Measurements from ENCODE around the gene NTRK2.

The NTRK2 gene

DNA sequence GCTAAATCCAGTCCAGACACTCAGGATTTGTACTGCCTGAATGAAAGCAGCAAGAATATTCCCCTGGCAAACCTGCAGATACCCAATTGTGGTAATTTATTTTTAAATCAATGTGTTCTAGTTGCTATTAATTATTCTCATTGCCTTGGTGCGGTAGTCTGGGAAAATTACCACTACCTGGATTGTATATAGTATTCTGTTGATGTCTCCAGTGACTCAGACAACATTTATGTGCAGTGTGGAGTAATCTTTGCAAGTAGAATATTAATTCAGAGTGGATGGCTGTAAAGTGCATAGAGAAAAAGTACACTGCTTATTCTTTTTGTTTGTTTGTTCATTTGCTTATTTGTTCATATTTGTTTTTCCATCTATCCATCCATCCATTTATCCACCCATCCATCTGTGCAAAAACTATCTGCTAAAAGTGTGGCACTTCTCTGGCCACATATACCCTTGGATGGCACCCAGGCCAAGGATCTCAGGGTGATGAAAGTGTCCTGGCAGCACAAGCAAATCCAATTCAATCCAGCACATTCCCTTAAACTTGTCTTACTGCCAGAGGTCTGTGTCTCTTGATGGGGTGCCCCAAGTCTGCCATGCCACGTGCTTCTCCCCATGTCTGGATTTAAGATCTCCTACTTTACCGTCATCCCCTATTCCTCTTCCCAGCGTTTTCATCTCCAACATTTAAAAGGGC lies 41.3 kb downstream of the NTRK2 start:
- Histone ChIP-seq H3K9me3 (replicated peaks in 1 of 11) (no peaks in the 10 kb centered on the region), H3K4me1 (peaks cover 23 to 54% (median 49%) of the 10 kb centered on the region in 10 experiments), H3K9ac (no peak overlapping the region), H3K27ac (no peak overlapping the region), H4K20me1 (peaks cover 0 to 13% (median 0%) of the 10 kb centered on the region in 11 experiments; a peak in 2 of 22 replicates), H3K27me3 (peaks cover 0 to 97% (median 7%) of the 10 kb centered on the region in 11 experiments; a peak in 10 of 22 replicates), H3K36me3 (no peaks in the 10 kb centered on the region), H3K4me2 (peak overlapping the region in 8 of 11 experiments; percentile 36 to 79 (median 60); a peak in 15 of 22 replicates), H3K4me3 (no peak overlapping the region)
- no peak for TF ChIP-seq Cebpa-rat (IDR thresholded peaks at IDR 0.05)

DNA sequence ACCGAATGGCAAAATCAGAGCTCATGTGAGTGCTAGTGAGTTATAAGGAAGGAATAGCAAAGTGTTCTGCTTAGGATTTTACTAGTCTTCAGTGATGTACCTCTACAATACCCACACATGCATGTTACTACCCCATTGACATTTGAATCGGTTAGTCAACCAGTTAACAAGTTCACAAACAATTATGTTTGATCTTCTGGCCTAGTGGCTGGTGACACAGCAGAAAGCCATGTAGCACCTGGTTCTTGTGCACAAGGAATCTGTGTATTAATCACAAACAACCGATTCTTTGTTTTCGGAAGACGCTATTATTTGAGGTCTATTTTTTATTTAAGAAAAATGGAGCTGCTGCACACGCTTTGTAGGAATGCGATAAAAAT lies 41.9 kb downstream of the NTRK2 start:
- Histone ChIP-seq H3K27me3 (peaks cover 0 to 97% (median 7%) of the 10 kb centered on the region in 11 experiments; a peak in 10 of 22 replicates), H4K20me1 (peaks cover 0 to 13% (median 0%) of the 10 kb centered on the region in 11 experiments; a peak in 2 of 22 replicates), H3K9ac (no peak overlapping the region), H3K4me3 (no peak overlapping the region), H3K4me2 (peak overlapping the region in 8 of 11 experiments; percentile 36 to 72 (median 59); a peak in 16 of 22 replicates), H3K36me3 (no peaks in the 10 kb centered on the region), H3K9me3 (replicated peaks in 1 of 11) (no peaks in the 10 kb centered on the region), H3K4me1 (peaks cover 23 to 54% (median 49%) of the 10 kb centered on the region in 10 experiments), H3K27ac (no peak overlapping the region)
- TF ChIP-seq Cebpa-rat (IDR thresholded peaks at IDR 0.05) = no peak

DNA sequence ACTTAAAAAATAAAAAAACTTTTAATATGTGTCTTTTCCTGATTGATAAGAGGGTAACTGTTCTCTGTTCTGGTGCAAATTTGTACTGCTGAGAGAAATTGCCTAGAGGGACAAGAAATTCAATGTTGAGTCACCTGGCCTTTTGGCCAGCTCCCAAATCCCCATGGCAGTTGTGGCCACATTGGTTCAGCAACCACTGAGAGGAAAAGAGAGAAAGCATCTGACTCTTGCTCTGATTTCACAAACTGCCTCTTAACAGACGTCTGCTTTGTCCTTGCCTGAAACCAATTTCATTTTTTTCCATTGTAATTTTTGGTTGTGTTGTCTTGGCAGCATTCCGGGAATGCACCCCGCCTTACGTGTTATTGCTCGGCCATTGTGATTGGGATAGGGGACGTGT lies 42.4 kb downstream of the NTRK2 start:
- TF ChIP-seq Cebpa-rat (IDR thresholded peaks at IDR 0.05) = peak in 3 of 11 experiments; percentile 21 to 65 (median 62); a peak in 4 of 22 replicates
- Histone ChIP-seq H3K27ac (peak overlapping the region in 1 of 11 experiments; percentile 18; a peak in 1 of 22 replicates), H3K4me1 (peaks cover 23 to 54% (median 49%) of the 10 kb centered on the region in 10 experiments), H3K4me3 (no peak overlapping the region), H3K4me2 (peak overlapping the region in 10 of 11 experiments; percentile 22 to 72 (median 52); a peak in 18 of 22 replicates), H3K36me3 (no peaks in the 10 kb centered on the region), H4K20me1 (peaks cover 0 to 13% (median 0%) of the 10 kb centered on the region in 11 experiments; a peak in 2 of 22 replicates), H3K27me3 (peaks cover 0 to 97% (median 7%) of the 10 kb centered on the region in 11 experiments; a peak in 10 of 22 replicates), H3K9ac (no peak overlapping the region), H3K9me3 (replicated peaks in 1 of 11) (no peaks in the 10 kb centered on the region)

DNA sequence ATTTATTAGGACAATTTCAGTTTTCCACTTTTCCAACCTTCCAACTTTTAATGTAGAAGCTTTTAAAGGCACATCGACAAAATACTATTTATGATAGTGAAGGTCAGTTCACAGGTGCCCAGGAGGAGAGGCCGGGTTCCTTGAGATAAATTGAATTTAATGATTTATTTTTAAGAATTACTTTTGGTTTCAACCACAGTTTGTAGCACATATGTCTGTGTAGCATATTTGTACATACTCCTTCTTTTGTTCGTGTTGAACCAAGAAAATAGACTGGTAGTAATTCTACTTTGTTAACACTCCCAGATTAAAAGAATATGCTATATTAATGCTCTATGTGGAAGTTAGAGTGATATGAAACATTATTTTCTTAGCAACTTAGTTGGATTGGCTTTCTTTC lies 46.7 kb downstream of the NTRK2 start:
- Histone ChIP-seq H3K4me1 (peaks cover 6 to 23% (median 17%) of the 10 kb centered on the region in 10 experiments; a peak in 19 of 20 replicates), H3K4me2 (no peak overlapping the region), H3K9ac (no peak overlapping the region), H3K27ac (no peak overlapping the region), H4K20me1 (0 out of 22 replicates have a peak, but pooled peaks cover 0 to 3% (median 0%) of the 10 kb centered on the region in 11 experiments), H3K4me3 (no peak overlapping the region), H3K9me3 (replicated peaks in 1 of 11) (peaks cover 0 to 12% (median 0%) of the 10 kb centered on the region in 11 experiments; a peak in 4 of 22 replicates), H3K36me3 (no peaks in the 10 kb centered on the region), H3K27me3 (peaks cover 0 to 65% (median 3%) of the 10 kb centered on the region in 11 experiments; a peak in 10 of 22 replicates)
- no peak for TF ChIP-seq Cebpa-rat (IDR thresholded peaks at IDR 0.05)

DNA sequence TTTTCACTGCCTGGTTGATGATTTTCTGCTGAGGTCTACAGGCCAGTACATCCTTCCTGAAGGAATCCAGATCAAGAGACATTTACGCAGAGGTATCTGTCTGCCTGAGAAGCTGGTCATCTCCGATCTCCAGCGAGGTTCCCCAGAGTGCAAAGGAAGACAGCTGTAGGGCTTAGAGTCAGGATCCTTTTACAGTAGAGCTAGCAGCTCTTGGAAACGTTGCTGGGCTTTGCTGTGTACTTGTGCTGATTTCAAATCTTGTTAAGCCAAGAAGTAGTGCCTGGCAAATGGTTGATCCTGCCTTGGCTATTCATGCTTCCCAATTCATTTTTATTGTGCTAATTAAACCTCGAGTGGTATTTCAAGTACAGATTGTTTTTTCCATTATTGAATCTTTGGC lies 48.9 kb downstream of the NTRK2 start:
- H3K27ac ChIP-seq = no peak overlapping the region
- peaks cover 0 to 16% (median 0%) of the 10 kb centered on the region in 11 experiments; a peak in 4 of 22 replicates for H3K9me3 ChIP-seq (replicated peaks in 1 of 11)
- H3K4me2 ChIP-seq = no peak overlapping the region
- peaks cover 0 to 42% (median 0%) of the 10 kb centered on the region in 11 experiments; a peak in 7 of 22 replicates for H3K27me3 ChIP-seq
- no peak overlapping the region for H3K4me3 ChIP-seq
- H3K36me3 ChIP-seq = no peaks in the 10 kb centered on the region
- TF ChIP-seq Cebpa-rat (IDR thresholded peaks at IDR 0.05) = no peak
- peaks cover 0 to 2% (median 0%) of the 10 kb centered on the region in 10 experiments; a peak in 1 of 20 replicates for H3K4me1 ChIP-seq
- no peak overlapping the region for H3K9ac ChIP-seq
- H4K20me1 ChIP-seq = no peaks in the 10 kb centered on the region

DNA sequence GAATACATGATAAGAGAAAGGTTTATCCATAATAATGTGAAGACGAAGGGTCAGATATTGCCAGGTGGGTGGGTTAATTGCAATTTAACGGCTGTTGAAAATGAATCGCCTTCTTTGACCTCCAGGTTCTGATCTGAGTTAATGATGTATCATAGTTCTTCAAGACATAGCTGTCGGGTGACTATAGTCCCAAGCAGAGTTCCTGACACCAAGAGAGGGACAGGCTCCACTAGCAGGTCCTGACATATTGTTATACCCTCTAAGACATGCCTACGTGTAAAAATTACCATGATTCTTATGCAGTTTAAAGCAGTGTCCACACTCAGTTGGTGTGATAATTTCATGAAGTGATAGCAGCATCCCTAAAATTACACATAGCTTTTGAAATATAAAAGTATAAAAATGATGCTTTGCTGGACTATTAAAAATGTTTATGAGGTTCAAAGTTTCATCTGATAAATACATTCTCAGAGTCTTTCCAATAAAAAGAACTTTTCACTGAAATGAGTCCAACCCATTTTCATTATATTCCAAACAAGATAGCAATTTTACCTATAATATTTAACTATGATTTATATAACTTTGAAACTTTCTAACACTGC lies 53.0 kb downstream of the NTRK2 start:
- Histone ChIP-seq H3K4me2 (no peak overlapping the region), H3K27ac (no peak overlapping the region), H3K4me3 (no peak overlapping the region), H3K4me1 (no peaks in the 10 kb centered on the region), H3K27me3 (0 out of 22 replicates have a peak, but pooled peaks cover 0 to 5% (median 0%) of the 10 kb centered on the region in 11 experiments), H4K20me1 (no peaks in the 10 kb centered on the region), H3K36me3 (no peaks in the 10 kb centered on the region), H3K9me3 (replicated peaks in 1 of 11) (peaks cover 0 to 16% (median 0%) of the 10 kb centered on the region in 11 experiments; a peak in 4 of 22 replicates), H3K9ac (no peak overlapping the region)
- no peak for TF ChIP-seq Cebpa-rat (IDR thresholded peaks at IDR 0.05)

DNA sequence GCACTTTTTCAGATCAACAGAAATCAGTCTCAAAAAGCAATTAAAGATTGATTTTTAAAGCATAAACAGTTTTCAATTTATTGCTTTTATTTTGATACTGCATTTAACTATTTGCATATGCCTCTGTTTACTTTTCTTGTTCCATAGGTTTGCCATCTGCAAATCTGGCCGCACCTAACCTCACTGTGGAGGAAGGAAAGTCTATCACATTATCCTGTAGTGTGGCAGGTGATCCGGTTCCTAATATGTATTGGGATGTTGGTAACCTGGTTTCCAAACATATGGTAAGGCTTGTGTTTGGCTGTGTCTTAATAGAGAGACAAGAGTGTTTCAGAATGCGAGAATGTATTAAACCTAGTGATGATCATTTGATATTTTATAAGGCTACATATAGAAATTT lies 53.9 kb downstream of the NTRK2 start:
- Histone ChIP-seq H4K20me1 (no peaks in the 10 kb centered on the region), H3K4me3 (no peak overlapping the region), H3K4me2 (no peak overlapping the region), H3K36me3 (no peaks in the 10 kb centered on the region), H3K4me1 (no peaks in the 10 kb centered on the region), H3K9ac (no peak overlapping the region), H3K27ac (no peak overlapping the region), H3K9me3 (replicated peaks in 1 of 11) (peaks cover 0 to 16% (median 0%) of the 10 kb centered on the region in 11 experiments; a peak in 4 of 22 replicates), H3K27me3 (0 out of 22 replicates have a peak, but pooled peaks cover 0 to 3% (median 0%) of the 10 kb centered on the region in 11 experiments)
- TF ChIP-seq Cebpa-rat (IDR thresholded peaks at IDR 0.05) = no peak

DNA sequence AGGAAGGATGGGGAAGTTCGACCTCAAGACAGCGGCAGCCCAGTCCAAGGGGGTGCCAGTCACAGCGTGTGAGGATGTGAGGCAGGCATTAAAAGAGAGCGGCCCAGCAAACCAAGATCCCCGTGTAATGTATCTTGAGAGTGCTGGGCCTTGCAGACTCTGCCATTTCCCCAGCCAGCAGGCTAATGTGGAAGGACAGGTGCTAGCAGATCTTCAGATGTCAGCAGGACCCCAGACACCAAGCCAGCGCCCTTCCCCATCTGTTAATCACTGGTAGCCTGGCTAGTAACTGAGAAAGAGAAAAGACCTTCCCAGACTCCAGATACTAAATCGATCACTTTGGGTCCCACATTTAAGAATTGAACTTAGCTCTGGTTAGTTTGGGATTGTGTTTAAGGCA lies 62.2 kb downstream of the NTRK2 start:
- Histone ChIP-seq H3K4me1 (no peaks in the 10 kb centered on the region), H3K4me2 (no peak overlapping the region), H3K9ac (no peak overlapping the region), H3K9me3 (replicated peaks in 1 of 11) (no peaks in the 10 kb centered on the region), H3K4me3 (no peak overlapping the region), H4K20me1 (no peaks in the 10 kb centered on the region), H3K36me3 (no peaks in the 10 kb centered on the region), H3K27me3 (peaks cover 0 to 3% (median 0%) of the 10 kb centered on the region in 11 experiments; a peak in 1 of 22 replicates), H3K27ac (no peak overlapping the region)
- TF ChIP-seq Cebpa-rat (IDR thresholded peaks at IDR 0.05) = no peak

DNA sequence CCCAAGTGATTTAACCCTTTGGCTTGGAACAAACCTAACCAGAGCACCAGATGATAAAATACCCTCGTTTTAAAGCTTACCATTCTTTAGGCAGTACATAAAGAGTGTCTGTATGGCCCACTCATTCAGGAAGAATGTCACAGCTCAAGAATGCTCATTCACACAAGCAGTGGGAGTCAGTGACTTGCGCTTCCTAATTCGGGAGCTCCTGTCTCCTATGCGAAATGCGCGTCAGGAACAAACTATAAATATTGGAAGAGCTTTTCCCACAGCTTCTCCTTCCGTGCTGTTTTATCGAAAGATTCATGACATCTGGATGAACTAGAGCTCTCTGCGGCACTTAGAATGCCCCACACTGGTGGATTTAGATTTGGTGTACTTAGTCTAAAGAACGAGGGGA lies 66.6 kb downstream of the NTRK2 start:
- Histone ChIP-seq H3K9ac (no peak overlapping the region), H3K4me3 (no peak overlapping the region), H3K4me2 (no peak overlapping the region), H3K9me3 (replicated peaks in 1 of 11) (no peaks in the 10 kb centered on the region), H3K4me1 (no peaks in the 10 kb centered on the region), H3K36me3 (no peaks in the 10 kb centered on the region), H4K20me1 (no peaks in the 10 kb centered on the region), H3K27me3 (no peaks in the 10 kb centered on the region; a peak in 1 of 22 replicates), H3K27ac (no peak overlapping the region)
- TF ChIP-seq Cebpa-rat (IDR thresholded peaks at IDR 0.05) = no peak

Measured in BLaER1 treated with 17β-estradiol and CSF1 and Interleukin-3, amounts not matched to agents 10 nM and 100 nM (cell line).